GM18520 (cell line): ENCODE measurements around the gene ATXN1L.
"Not testable (repeated sequence)": the region's sequence is repeated elsewhere in the genome, so short reads cannot be mapped to it uniquely, and the experiment has no call there.

Experiments
- ATAC-seq: cut with Tn5 transposase; IDR thresholded peaks from one replicate; pipeline ENCODE4 v1.9.1; 2021; ENCODE audit not compliant: unreplicated experiment

The ATXN1L gene

DNA sequence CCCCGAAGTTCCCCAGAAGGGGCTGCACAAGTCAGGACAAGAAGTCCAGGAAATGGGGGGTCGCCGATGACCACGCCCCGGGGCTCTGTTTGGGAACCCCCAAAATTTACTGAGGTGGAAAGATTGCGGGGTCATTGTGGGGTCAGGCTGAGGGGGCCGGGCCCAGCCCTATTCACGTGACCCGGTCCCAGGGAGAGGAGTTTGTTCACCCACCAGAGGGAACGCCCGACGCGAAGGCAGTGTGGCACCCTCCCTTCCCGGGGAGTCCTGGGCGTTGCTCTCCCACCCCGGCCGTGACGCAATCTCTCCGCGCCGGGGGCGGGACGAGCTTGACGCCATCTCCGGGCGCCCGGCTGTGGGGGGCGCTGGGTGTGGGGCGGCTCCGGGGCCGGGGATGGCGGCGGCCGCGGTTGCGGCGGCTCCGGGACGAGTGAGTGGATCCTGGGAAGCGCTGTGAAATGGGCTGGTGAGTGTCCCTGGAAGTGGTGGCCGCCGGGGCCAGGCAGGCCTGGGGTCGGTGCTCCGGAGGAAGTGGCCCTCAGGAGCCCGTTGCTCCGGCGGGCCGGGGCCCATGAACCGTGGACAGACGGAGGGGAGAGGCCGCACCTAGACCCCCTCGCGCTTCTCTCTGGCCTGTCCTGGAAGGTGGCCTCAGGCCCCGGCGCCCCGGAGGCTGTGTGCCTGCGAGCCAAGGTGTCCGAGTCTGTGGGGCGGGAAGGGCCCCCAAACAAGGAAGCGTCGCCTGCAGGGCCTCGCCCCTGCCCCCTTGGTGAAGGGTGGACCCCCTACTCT lies at the start of gene ATXN1L:
Gene ATXN1L (plus strand): TSS at position 338 of the 792 bp plus-strand sequence. CDS start 3,765 bp downstream, outside the sequence.
- peak; percentile 74 for ATAC-seq

DNA sequence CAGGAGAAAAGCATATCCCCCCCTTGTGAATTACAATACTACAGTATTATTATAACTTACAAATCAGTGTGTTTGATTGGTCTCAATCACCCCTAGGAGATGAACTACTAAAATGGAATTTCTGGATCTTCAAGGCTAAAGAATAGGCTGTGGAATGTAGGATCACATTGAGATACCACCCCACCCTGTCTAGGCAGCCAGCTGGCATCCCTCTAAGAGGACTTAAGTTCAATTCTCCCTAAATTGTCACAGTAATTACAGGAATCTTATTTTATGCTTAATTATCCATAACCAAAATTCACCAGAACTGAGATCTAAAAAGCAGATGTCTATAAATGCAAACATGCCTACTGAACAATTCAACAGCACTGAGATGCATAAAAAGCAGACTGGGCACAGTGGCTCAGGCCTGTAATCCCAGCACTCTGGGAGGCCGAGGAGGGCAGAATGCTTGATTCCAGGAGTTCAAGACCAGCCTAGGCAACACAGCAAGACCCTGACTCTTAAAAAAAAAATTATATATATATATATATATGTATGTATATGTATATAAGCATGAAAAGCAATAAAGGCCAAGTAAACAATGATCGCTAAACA lies 49.2 kb upstream of the ATXN1L start:
- no peak for ATAC-seq

DNA sequence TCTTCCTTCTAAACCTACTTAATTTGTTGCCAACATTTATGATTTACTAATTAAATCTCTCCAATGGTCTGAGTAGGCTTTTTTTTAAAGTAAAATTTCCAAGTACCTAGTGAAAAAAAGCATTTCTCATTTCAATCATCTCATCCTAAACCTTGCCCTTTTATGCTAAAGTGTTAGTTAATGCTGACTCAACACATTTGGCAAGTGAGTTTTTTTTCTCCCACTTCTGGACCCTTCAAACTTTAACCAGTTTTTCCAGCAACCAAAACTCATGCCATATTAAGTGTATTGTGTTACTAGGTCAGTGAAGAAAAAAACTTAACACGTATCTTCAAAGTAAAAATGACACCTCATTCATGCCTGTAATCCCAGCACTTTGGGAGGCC lies 42.5 kb upstream of the ATXN1L start:
- no peak for ATAC-seq

GRCh38 chr16:71807905-71808592 lies 37.7 kb upstream of the ATXN1L start:
- peak; percentile 18 for ATAC-seq

GRCh38 chr16:71808593-71809459 lies 37.0 kb upstream of the ATXN1L start, which contains the start of gene AP1G1:
AP1G1 (minus strand) TSS chr16:71808834; CDS start chr16:71789479, 19,355 bp downstream.
- peak; percentile 76 for ATAC-seq

- ATAC-seq = not testable (repeated sequence)
Measured at GRCh38 chr16:71810155-71810530, 35.6 kb upstream of the ATXN1L start.

DNA sequence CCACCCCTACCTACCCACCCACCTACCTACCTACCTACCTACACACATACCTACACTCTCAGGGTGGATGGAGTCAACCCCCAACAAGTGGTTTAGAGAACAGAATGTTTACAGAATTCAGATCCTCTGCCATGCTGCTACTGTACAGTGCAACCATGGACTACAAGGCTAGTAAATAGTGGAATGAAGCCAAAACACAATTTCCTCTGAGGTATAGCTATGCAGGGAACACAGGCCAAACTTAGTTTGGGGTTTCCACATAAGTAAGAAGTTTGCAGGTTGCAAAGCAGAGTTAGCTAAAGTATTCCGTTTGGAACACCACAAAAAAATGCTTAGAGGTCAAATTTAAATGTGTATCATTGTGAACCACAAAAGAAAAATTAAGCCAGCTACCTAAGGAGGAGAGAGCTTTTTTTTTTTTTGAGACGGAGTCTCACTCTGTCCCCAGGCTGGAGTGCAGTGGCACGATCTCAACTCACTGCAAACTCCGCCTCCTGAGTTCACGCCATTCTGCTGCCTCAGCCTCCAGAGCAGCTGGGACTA lies 34.4 kb upstream of the ATXN1L start:
- ATAC-seq = no peak

GRCh38 chr16:71817155-71817500 lies 28.6 kb upstream of the ATXN1L start:
- ATAC-seq = not testable (repeated sequence)

DNA sequence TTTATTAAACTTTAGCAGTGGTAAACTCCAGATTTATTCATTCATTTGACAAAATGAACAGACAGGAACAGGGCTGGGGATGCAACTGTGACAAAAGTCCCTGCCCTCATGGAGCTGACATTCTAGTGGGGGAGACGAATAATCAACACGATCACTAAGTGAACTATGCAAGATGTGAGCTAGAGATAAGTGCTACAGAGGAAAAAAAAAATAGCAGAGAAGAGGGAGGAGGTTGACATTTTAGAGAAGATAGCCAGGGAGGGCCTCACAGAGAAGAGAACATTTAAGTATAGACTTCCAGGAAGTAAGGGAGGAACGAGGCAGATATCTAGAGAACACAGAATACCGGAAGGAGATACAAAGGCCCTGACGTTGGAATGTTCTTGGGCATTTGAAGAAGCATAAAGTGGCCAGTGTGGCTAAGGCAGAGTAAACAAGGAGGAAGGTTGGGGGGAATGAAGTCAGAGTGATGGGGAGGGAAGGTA lies 19.2 kb upstream of the ATXN1L start:
- ATAC-seq = no peak

- ATAC-seq = no peak
Measured at GRCh38 chr16:71830359-71830758, 15.4 kb upstream of the ATXN1L start.

GRCh38 chr16:71831698-71832097 lies 14.1 kb upstream of the ATXN1L start:
- not testable (repeated sequence) for ATAC-seq

DNA sequence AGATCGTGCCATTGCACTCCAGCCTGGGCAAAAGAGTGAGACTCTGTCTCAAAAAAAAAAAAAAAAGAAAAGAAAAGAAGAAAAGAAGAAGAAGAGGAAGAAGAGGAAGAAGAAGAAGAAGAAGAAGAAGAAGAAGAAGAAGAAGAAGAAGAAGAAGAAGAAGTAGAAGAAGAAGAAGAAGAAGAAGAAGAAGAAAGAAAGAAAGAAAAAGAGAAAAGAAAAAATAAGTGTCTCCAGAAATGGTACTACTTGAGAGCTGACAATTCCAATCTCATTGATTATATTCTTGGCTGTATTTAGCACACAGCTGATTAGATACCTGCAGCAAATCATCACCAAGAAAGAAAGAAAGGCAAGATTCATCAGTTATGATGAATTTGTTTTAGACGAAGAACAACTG lies 13.7 kb upstream of the ATXN1L start:
- not testable (repeated sequence) for ATAC-seq

GRCh38 chr16:71834291-71834690 lies 11.5 kb upstream of the ATXN1L start:
- no peak for ATAC-seq

DNA sequence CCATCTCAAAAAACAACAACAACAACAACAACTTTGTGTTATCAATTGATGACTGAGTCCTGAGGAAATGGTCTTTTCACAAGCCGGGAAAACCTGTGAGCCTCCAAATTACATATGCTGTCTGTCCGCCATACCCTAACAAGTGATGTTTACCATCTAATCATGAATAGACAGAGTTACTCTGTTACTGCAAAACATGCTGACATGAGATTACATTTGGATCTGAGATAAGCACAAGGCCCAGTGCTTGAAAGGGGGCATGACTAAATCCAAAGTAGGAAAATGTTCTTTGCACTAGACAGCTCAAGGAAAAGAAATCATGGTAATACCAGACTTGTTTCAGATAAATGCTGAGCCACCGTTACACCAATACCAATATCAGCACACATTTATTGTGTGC lies 8.6 kb upstream of the ATXN1L start:
- ATAC-seq = no peak

DNA sequence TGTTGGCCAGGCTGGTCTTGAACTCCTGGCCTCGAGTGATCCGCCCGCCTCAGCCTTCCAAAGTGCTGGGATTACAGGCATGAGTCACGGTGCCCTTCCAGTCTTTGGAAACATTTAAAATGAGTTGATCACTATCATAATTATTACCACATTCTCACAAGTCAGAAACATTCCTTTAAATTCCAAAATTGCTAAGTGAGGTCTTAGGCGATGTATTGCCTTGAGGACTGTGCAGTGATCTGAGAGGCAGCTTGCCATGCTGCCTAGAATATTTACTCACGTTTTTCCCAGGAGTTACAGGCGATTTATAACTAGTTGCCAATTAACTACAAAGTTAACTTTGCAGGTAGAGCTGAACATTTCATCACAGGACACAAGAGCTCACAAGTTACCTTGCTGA lies 5.7 kb upstream of the ATXN1L start:
- ATAC-seq = no peak

DNA sequence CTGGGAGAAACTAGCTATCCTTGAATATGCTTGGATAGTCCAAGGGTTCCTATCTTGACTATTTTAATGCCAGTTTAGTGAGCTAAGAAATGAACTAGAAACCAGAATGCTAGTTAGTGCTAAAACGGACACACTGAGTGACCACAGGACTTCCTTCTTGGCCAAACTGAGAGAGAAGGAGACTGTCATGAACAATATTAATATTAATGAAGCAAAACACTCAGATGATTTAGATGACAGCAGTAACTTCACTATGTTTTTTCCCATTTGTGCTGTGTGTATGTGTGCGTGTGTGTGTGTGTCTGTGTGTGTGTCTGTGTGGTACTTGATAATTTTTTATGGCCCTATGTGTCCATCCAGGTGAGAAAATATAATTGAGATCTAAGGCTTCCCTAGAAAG lies 2.2 kb upstream of the ATXN1L start:
- peak; percentile 24 for ATAC-seq

GRCh38 chr16:71846431-71846830 lies 655 bp downstream of the ATXN1L start:
- ATAC-seq = no peak

GRCh38 chr16:71847096-71847495 lies 1.3 kb downstream of the ATXN1L start:
- ATAC-seq = no peak

DNA sequence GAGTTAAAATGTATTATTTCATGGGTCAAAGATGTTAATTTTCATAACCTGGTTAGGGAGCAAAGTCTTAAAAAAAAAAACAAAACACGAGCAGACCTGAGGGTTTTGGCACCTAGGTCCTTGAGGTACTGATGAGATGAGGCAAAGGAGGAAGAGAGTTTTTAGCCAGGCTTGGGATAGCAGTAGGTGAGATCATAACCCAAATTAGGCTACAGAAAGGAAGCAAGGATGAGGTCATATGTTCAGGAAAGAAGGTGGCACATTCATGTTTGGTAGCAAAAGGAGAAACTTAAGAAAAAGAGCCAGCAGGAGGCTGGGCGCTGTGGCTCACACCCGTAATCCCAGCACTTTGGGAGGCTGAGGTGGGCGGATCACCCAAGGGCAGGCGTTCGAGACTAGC lies 2.8 kb downstream of the ATXN1L start:
- no peak for ATAC-seq

- ATAC-seq = no peak
Measured at GRCh38 chr16:71851746-71852145, 6.0 kb downstream of the ATXN1L start.

DNA sequence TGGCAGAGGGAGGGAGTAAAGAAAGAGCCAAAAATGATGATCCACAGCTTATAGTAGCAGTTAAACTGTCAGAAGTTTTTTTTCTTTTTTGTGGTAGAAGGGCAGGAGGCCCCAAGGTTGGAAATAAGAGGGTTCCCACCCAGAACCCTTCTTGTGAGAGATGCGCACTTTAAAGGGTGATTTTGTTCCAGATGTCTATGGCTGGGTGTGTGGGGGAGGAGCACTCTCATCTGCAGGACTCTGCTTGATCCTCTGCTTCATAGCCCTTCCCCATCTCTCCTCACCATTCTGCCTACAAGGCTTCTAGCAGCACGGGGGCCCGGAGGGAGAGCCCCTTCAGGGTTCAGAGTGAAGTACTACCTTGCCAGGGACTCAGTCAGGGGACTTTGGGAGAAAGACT lies 6.4 kb downstream of the ATXN1L start:
- no peak for ATAC-seq
